H1 (cell line): ENCODE measurements around the gene MAFG. TPM values are rescaled to one million over a fixed set of nuclear protein-coding genes. Genes with fewer than 3 reads are reported as not detected.

Experiments
- polyA plus RNA-seq, 7 experiments: library from polyadenylated mRNA; depleted of rRNA in 3 of 7; stranded (reverse) in 5 of 7; unstranded in 2 of 7; fragments of >200 nt in 5 of 7; fragments of 200-250 nt in 2 of 7; gene quantifications; 1 replicate in 5 of 7; 2 replicates in 1 of 7; 4 replicates in 1 of 7; pipeline versions ENCODE4 v1.2.1 to v1.2.3, GENCODE V29; 2011 to 2013; ENCODE audit warnings: missing spikeins in 2 of 7, mixed read lengths in 2 of 7
- total RNA-seq: library from RNA; stranded (reverse); fragmentation: NEBNext Ultra II Directional; extraction: Animal tissue kit (Norgen Biotek cat#: 25700); gene quantifications from 2 replicates; pipeline ENCODE4 v1.2.1, GENCODE V29; 2021
- TF ChIP-seq, protein P1 (sequence below): IDR thresholded peaks from 2 replicates; pipeline ENCODE4 v1.6.1; 2012; ENCODE audit warnings: inconsistent platforms

MAFG gene
- total and polyA plus RNA-seq, 2 of the 8 experiments (the other 6 are each of a cell fraction or from before 2014, with no cell fraction given) = 25.5 to 26.9 TPM

GRCh38 chr17:81915331-81915730 lies 12.2 kb downstream of the MAFG start (continued):
- TF ChIP-seq, protein P1, sequence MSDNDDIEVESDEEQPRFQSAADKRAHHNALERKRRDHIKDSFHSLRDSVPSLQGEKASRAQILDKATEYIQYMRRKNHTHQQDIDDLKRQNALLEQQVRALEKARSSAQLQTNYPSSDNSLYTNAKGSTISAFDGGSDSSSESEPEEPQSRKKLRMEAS = no peak
